Neural progenitor cell (in vitro differentiated cells): ENCODE measurements around the gene MROH8. TPM values are rescaled to one million over a fixed set of nuclear protein-coding genes. Genes with fewer than 3 reads are reported as not detected.
A peak's percentile ranks its signal among the peaks of the same experiment; 100 is the strongest.

Experiments
- DNase-seq: peaks from one replicate; pipeline ENCODE4 v3.0.0-alpha.2; 2016; ENCODE audit warnings: low spot score
- H2AFZ ChIP-seq: fragments of 200-600 bp; sonication (generic); replicated peaks from 2 replicates; pipeline ENCODE4 v1.6.1; 2016; ENCODE audit warnings: antibody characterized with exemption
- H3F3A ChIP-seq: fragments of 200-600 bp; sonication (generic); 2 replicates; pipeline ENCODE4 v1.6.1; 2016; ENCODE audit warnings: antibody characterized with exemption, low read depth
- H3K27ac ChIP-seq: fragments of 200-600 bp; sonication (generic); 2 replicates; pipeline ENCODE4 v1.5.1; 2016; ENCODE audit warnings: mild to moderate bottlenecking
- H3K27me3 ChIP-seq: fragments of 200-600 bp; sonication (generic); 2 replicates; pipeline ENCODE4 v1.6.1; 2016; ENCODE audit warnings: mild to moderate bottlenecking, moderate library complexity
- H3K36me3 ChIP-seq: fragments of 200-600 bp; sonication (generic); 2 replicates; pipeline ENCODE4 v1.5.1; 2016
- H3K4me1 ChIP-seq: fragments of 200-600 bp; sonication (generic); 2 replicates; pipeline ENCODE4 v1.6.1; 2016; ENCODE audit warnings: mixed run types
- H3K4me2 ChIP-seq: fragments of 200-600 bp; sonication (generic); 2 replicates; pipeline ENCODE4 v1.6.1; 2016
- H3K4me3 ChIP-seq: fragments of 200-600 bp; sonication (generic); 2 replicates; pipeline ENCODE4 v1.5.1; 2016
- H3K79me2 ChIP-seq: fragments of 200-600 bp; sonication (generic); 2 replicates; pipeline ENCODE4 v1.6.1; 2016; ENCODE audit warnings: low read depth
- H3K9ac ChIP-seq: fragments of 200-600 bp; sonication (generic); 2 replicates; pipeline ENCODE4 v1.6.1; 2016
- H3K9me3 ChIP-seq: fragments of 200-600 bp; sonication (generic); 2 replicates; pipeline ENCODE4 v1.5.1; 2016; ENCODE audit warnings: low read depth
- H4K20me1 ChIP-seq: fragments of 200-600 bp; sonication (generic); 2 replicates; pipeline ENCODE4 v1.6.1; 2016; ENCODE audit warnings: low read depth
- H3K27ac Mint-ChIP-seq: 3 replicates; pipeline ENCODE4 v1.8.0; 2021; ENCODE audit warnings: mixed read lengths
- H3K27me3 Mint-ChIP-seq: 2 replicates; pipeline ENCODE4 v1.8.0; 2022; ENCODE audit warnings: low read depth, mild to moderate bottlenecking, inconsistent platforms, moderate library complexity, mixed read lengths; ENCODE audit not compliant: insufficient read depth
- H3K36me3 Mint-ChIP-seq: 3 replicates; pipeline ENCODE4 v1.8.0; 2021; ENCODE audit warnings: mixed read lengths
- H3K4me1 Mint-ChIP-seq: 3 replicates; pipeline ENCODE4 v1.8.0; 2021; ENCODE audit warnings: mixed read lengths
- H3K4me3 Mint-ChIP-seq: 3 replicates; pipeline ENCODE4 v1.8.0; 2021; ENCODE audit warnings: mild to moderate bottlenecking, moderate library complexity, mixed read lengths
- H3K9me3 Mint-ChIP-seq: 3 replicates; pipeline ENCODE4 v1.8.0; 2020; ENCODE audit warnings: mixed read lengths
- EZH2 ChIP-seq: fragments of 200-600 bp; sonication (generic); IDR thresholded peaks from 2 replicates; pipeline ENCODE4 v1.6.1; 2017; ENCODE audit warnings: antibody characterized with exemption, mild to moderate bottlenecking, moderate library complexity
- EZH2phosphoT487 ChIP-seq: fragments of 200-600 bp; sonication (generic); IDR thresholded peaks from 2 replicates; pipeline ENCODE4 v1.6.1; 2017; ENCODE audit warnings: antibody characterized with exemption
- total RNA-seq: library from RNA; depleted of rRNA; stranded (reverse); fragments of >200 nt; gene quantifications from 2 replicates; pipeline ENCODE4 v1.2.3, GENCODE V29; 2015; ENCODE audit warnings: low replicate concordance
- TF ChIP-seq, protein P1 (sequence below): fragments of 200-600 bp; sonication (generic); IDR thresholded peaks from 2 replicates; pipeline ENCODE4 v1.5.1; 2017; ENCODE audit warnings: antibody characterized with exemption, mild to moderate bottlenecking

The MROH8 gene
- total RNA-seq, 1 donor from 2014 or later = 3.5 TPM

DNA sequence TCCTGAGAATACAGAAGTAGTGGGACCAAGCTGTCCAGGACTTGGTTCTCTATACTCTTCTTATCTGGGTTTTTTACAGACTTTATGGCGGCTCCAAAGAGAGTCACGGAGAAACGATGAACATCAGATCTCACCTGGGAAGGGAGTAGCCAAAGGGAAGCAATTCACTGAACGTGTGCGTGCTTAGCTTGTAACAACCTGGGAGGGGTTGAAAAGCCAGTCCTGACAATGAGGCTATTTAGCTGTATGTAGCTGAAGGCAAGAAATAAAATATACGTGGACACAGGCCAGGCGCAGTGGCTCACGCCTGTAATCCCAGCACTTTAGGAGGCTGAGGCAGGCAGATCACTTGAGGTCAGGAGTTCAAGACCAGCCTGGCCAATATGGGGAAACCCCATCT lies 65.3 kb downstream of the MROH8 start:
- no peak overlapping the region for H3K9ac ChIP-seq
- H3K4me1 ChIP-seq = no peaks in the 10 kb centered on the region
- H3F3A ChIP-seq = no peaks in the 10 kb centered on the region
- H3K27me3 ChIP-seq = no peaks in the 10 kb centered on the region
- H3K27ac ChIP-seq = no peak overlapping the region
- Mint-ChIP-seq H3K27ac (peak overlapping the region; percentile 54), H3K27me3 (peaks cover 2% of the 10 kb centered on the region), H3K36me3 (peaks cover 3% of the 10 kb centered on the region), H3K9me3 (no peaks in the 10 kb centered on the region), H3K4me3 (no peak overlapping the region), H3K4me1 (no peaks in the 10 kb centered on the region)
- no peak for DNase-seq
- TF ChIP-seq EZH2 (no peak), EZH2phosphoT487 (no peak)
- TF ChIP-seq, protein P1, sequence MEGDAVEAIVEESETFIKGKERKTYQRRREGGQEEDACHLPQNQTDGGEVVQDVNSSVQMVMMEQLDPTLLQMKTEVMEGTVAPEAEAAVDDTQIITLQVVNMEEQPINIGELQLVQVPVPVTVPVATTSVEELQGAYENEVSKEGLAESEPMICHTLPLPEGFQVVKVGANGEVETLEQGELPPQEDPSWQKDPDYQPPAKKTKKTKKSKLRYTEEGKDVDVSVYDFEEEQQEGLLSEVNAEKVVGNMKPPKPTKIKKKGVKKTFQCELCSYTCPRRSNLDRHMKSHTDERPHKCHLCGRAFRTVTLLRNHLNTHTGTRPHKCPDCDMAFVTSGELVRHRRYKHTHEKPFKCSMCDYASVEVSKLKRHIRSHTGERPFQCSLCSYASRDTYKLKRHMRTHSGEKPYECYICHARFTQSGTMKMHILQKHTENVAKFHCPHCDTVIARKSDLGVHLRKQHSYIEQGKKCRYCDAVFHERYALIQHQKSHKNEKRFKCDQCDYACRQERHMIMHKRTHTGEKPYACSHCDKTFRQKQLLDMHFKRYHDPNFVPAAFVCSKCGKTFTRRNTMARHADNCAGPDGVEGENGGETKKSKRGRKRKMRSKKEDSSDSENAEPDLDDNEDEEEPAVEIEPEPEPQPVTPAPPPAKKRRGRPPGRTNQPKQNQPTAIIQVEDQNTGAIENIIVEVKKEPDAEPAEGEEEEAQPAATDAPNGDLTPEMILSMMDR = no peak
- H4K20me1 ChIP-seq = no peaks in the 10 kb centered on the region
- no peaks in the 10 kb centered on the region for H3K9me3 ChIP-seq
- H3K79me2 ChIP-seq = no peaks in the 10 kb centered on the region
- no peak overlapping the region for H3K4me2 ChIP-seq
- no peak overlapping the region for H3K4me3 ChIP-seq
- no peaks in the 10 kb centered on the region for H3K36me3 ChIP-seq
- H2AFZ ChIP-seq = no peak overlapping the region

- Histone ChIP-seq H3K27ac (no peak overlapping the region), H3K4me3 (no peak overlapping the region), H3K4me1 (no peaks in the 10 kb centered on the region), H3K9ac (no peak overlapping the region), H3F3A (no peaks in the 10 kb centered on the region), H2AFZ (no peak overlapping the region), H3K27me3 (no peaks in the 10 kb centered on the region), H3K79me2 (no peaks in the 10 kb centered on the region), H4K20me1 (no peaks in the 10 kb centered on the region), H3K9me3 (no peaks in the 10 kb centered on the region), H3K4me2 (no peak overlapping the region), H3K36me3 (no peaks in the 10 kb centered on the region)
- H3K4me1 Mint-ChIP-seq = no peaks in the 10 kb centered on the region
- DNase-seq = no peak
- no peak for TF ChIP-seq EZH2
- no peak for TF ChIP-seq EZH2phosphoT487
- TF ChIP-seq, protein P1 = no peak
- H3K27me3 Mint-ChIP-seq = peaks cover 2% of the 10 kb centered on the region
- H3K27ac Mint-ChIP-seq = no peak overlapping the region
- H3K36me3 Mint-ChIP-seq = peaks cover 3% of the 10 kb centered on the region
- H3K4me3 Mint-ChIP-seq = no peak overlapping the region
- H3K9me3 Mint-ChIP-seq = no peaks in the 10 kb centered on the region
These were observed 67.4 kb downstream of the MROH8 start for GRCh38 chr20:37111926-37112455.

DNA sequence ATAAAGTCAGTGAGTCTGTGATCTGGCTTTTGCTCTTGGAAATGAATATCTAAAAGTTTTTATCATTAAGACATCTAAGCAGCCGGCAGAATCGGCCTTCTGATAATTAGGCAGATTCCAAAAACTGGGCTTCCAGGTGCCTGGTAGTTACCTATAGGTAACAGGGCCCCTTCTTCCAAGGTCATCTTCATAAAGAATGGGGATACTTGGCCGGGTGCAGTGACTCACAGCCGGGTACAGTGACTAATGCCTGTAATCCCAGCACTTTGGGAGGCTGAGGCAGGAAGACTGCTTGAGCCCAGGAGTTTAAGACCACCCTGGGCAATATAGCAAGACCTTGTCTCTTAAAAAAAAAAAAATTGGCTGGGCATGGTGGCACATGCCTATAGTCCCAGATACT lies 70.7 kb downstream of the MROH8 start:
- no peaks in the 10 kb centered on the region for H3K36me3 Mint-ChIP-seq
- TF ChIP-seq EZH2 (no peak), EZH2phosphoT487 (no peak)
- TF ChIP-seq, protein P1 = no peak
- no peak overlapping the region for H2AFZ ChIP-seq
- no peaks in the 10 kb centered on the region for H3K27me3 ChIP-seq
- no peak overlapping the region for H3K4me3 Mint-ChIP-seq
- H3K9me3 ChIP-seq = no peaks in the 10 kb centered on the region
- H3K4me1 ChIP-seq = no peaks in the 10 kb centered on the region
- no peaks in the 10 kb centered on the region for H3K4me1 Mint-ChIP-seq
- no peak overlapping the region for H3K4me3 ChIP-seq
- no peaks in the 10 kb centered on the region for H3K36me3 ChIP-seq
- no peak for DNase-seq
- H3F3A ChIP-seq = no peaks in the 10 kb centered on the region
- no peak overlapping the region for H3K9ac ChIP-seq
- no peak overlapping the region for H3K27ac Mint-ChIP-seq
- H3K4me2 ChIP-seq = no peak overlapping the region
- no peaks in the 10 kb centered on the region for H4K20me1 ChIP-seq
- H3K79me2 ChIP-seq = no peaks in the 10 kb centered on the region
- no peak overlapping the region for H3K27ac ChIP-seq
- H3K27me3 Mint-ChIP-seq = peaks cover 2% of the 10 kb centered on the region
- H3K9me3 Mint-ChIP-seq = no peaks in the 10 kb centered on the region
